Vagina (tissue), 2 donors: Measurements from ENCODE around the gene ZDHHC13. TPM values are rescaled to one million over a fixed set of nuclear protein-coding genes. Genes with fewer than 3 reads are reported as not detected.

Experiments
- DNase-seq, 2 donors: peaks; one replicate each; pipeline ENCODE4 v3.0.0-alpha.2; 2017; ENCODE audit errors: extremely low spot score in 2 of 2
- H3K27ac ChIP-seq: fragments of 200-600 bp; sonication (generic); one replicate; pipeline ENCODE4 v1.5.1; 2019
- H3K27me3 ChIP-seq: fragments of 200-600 bp; sonication (generic); one replicate; pipeline ENCODE4 v1.5.1; 2019
- H3K36me3 ChIP-seq, 2 donors: fragments of 200-600 bp; sonication (generic); one replicate each; pipeline ENCODE4 v1.5.1; 2017 to 2019
- H3K4me1 ChIP-seq: fragments of 200-600 bp; sonication (generic); one replicate; pipeline ENCODE4 v1.5.1; 2019
- H3K4me3 ChIP-seq, 2 donors: fragments of 200-600 bp; sonication (generic); 1 replicate in 1 of 2; 2 replicates in 1 of 2; pipeline ENCODE4 v1.5.1; 2016 to 2019
- H3K9me3 ChIP-seq: fragments of 200-600 bp; sonication (generic); one replicate; pipeline ENCODE4 v1.5.1; 2019
- CTCF ChIP-seq, 3 experiments: fragments of 450-650 bp in 2 of 3; fragments of 200-600 bp in 1 of 3; sonication (generic) in 1 of 3; IDR thresholded peaks; one replicate each; pipeline ENCODE4 v1.5.1; 2017 to 2019; ENCODE audit warnings: antibody characterized with exemption in 3 of 3, mild to moderate bottlenecking in 2 of 3, moderate library complexity in 2 of 3
- POLR2A ChIP-seq, 2 donors: fragments of 450-650 bp; IDR thresholded peaks; one replicate each; pipeline ENCODE4 v1.6.1; 2017; ENCODE audit warnings: antibody characterized with exemption in 2 of 2, mild to moderate bottlenecking in 2 of 2, moderate library complexity in 2 of 2
- POLR2AphosphoS5 ChIP-seq, 2 donors: sonication (generic); formaldehyde crosslinking; IDR thresholded peaks; one replicate each; pipeline ENCODE4 v1.9.0; 2017; ENCODE audit warnings: antibody characterized with exemption in 2 of 2, mild to moderate bottlenecking in 2 of 2, low read depth in 1 of 2; ENCODE audit not compliant: insufficient read depth in 1 of 2
- intact Hi-C: fragments of 100-400 bp; cut with DNase I; formaldehyde crosslinking; loops from one replicate; pipeline ENCODE4 v1.15.1; 2023
- total RNA-seq: library from RNA; depleted of rRNA; stranded (reverse); fragments of >200 nt; gene quantifications from one replicate; pipeline ENCODE4 v1.2.3, GENCODE V29; 2016

ZDHHC13 gene
- total RNA-seq, 1 donor from 2014 or later, result 22.6 TPM

GRCh38 chr11:19107125-19107524, 9.8 kb upstream of the ZDHHC13 start:
- Histone ChIP-seq H3K27me3 (no peaks in the 10 kb centered on the region), H3K27ac (no peak overlapping the region), H3K4me3 (no peak overlapping the region), H3K36me3 (no peaks in the 10 kb centered on the region), H3K4me1 (no peaks in the 10 kb centered on the region), H3K9me3 (no peaks in the 10 kb centered on the region)
- intact Hi-C loops, result no loop called here
- TF ChIP-seq POLR2AphosphoS5 (IDR thresholded peaks at IDR 0.05; ENCODE audit: insufficient read depth in 1 of 2, low read depth in 1 of 2), result no peak
- TF ChIP-seq POLR2A (IDR thresholded peaks at IDR 0.05), result no peak
- no peak for TF ChIP-seq CTCF (IDR thresholded peaks at IDR 0.05)
- DNase-seq, result no peak

GRCh38 chr11:19110295-19110694, 6.7 kb upstream of the ZDHHC13 start:
- no peak for DNase-seq
- Histone ChIP-seq H3K4me1 (no peaks in the 10 kb centered on the region), H3K9me3 (no peaks in the 10 kb centered on the region), H3K4me3 (no peak overlapping the region), H3K36me3 (no peaks in the 10 kb centered on the region), H3K27me3 (no peaks in the 10 kb centered on the region), H3K27ac (no peak overlapping the region)
- TF ChIP-seq CTCF (IDR thresholded peaks at IDR 0.05) (no peak), POLR2A (IDR thresholded peaks at IDR 0.05) (no peak), POLR2AphosphoS5 (IDR thresholded peaks at IDR 0.05; ENCODE audit: insufficient read depth in 1 of 2, low read depth in 1 of 2) (no peak)
- intact Hi-C loops, result no loop called here

GRCh38 chr11:19111809-19112208, 5.2 kb upstream of the ZDHHC13 start:
- H3K4me1 ChIP-seq, result no peaks in the 10 kb centered on the region
- DNase-seq, result no peak
- no peak overlapping the region for H3K4me3 ChIP-seq
- TF ChIP-seq CTCF (IDR thresholded peaks at IDR 0.05) (no peak), POLR2AphosphoS5 (IDR thresholded peaks at IDR 0.05; ENCODE audit: insufficient read depth in 1 of 2, low read depth in 1 of 2) (no peak)
- H3K27ac ChIP-seq, result no peak overlapping the region
- intact Hi-C loops, result no loop called here
- no peaks in the 10 kb centered on the region for H3K27me3 ChIP-seq
- no peaks in the 10 kb centered on the region for H3K36me3 ChIP-seq
- H3K9me3 ChIP-seq, result no peaks in the 10 kb centered on the region

- intact Hi-C loops, result no loop called here
- no peak for DNase-seq
- TF ChIP-seq POLR2AphosphoS5 (IDR thresholded peaks at IDR 0.05; ENCODE audit: insufficient read depth in 1 of 2, low read depth in 1 of 2), result no peak
- TF ChIP-seq CTCF (IDR thresholded peaks at IDR 0.05), result no peak
- TF ChIP-seq POLR2A (IDR thresholded peaks at IDR 0.05), result no peak
- no peaks in the 10 kb centered on the region for H3K36me3 ChIP-seq
- H3K9me3 ChIP-seq, result no peaks in the 10 kb centered on the region
- peaks cover 16% of the 10 kb centered on the region for H3K4me1 ChIP-seq
- peak overlapping the region; percentile 75 for H3K27ac ChIP-seq
- no peaks in the 10 kb centered on the region for H3K27me3 ChIP-seq
- H3K4me3 ChIP-seq, result peak overlapping the region; percentile 77 to 82
These were observed 545 bp upstream of the ZDHHC13 start for GRCh38 chr11:19116276-19116970.

- intact Hi-C loops, result no loop called here
- Histone ChIP-seq H3K36me3 (no peaks in the 10 kb centered on the region), H3K27ac (peak overlapping the region; percentile 75)
These were observed 761 bp downstream of the ZDHHC13 start for GRCh38 chr11:19117760-19118097.

More at GRCh38 chr11:19117760-19118097, 761 bp downstream of the ZDHHC13 start:
- no peak for DNase-seq
- Histone ChIP-seq H3K4me1 (peaks cover 16% of the 10 kb centered on the region), H3K27me3 (no peaks in the 10 kb centered on the region), H3K4me3 (peak overlapping the region; percentile 77 to 82), H3K9me3 (no peaks in the 10 kb centered on the region)
- no peak for TF ChIP-seq POLR2A (IDR thresholded peaks at IDR 0.05)
- no peak for TF ChIP-seq POLR2AphosphoS5 (IDR thresholded peaks at IDR 0.05; ENCODE audit: insufficient read depth in 1 of 2, low read depth in 1 of 2)
- TF ChIP-seq CTCF (IDR thresholded peaks at IDR 0.05), result no peak
